GM18520 (cell line): ENCODE data around the gene FGF22.
"Not testable (repeated sequence)": the region's sequence is repeated elsewhere in the genome, so short reads cannot be mapped to it uniquely, and the experiment has no call there.

Source experiments
- ATAC-seq: cut with Tn5 transposase; IDR thresholded peaks from one replicate; pipeline ENCODE4 v1.9.1; 2021; ENCODE audit not compliant: unreplicated experiment

FGF22 gene

DNA sequence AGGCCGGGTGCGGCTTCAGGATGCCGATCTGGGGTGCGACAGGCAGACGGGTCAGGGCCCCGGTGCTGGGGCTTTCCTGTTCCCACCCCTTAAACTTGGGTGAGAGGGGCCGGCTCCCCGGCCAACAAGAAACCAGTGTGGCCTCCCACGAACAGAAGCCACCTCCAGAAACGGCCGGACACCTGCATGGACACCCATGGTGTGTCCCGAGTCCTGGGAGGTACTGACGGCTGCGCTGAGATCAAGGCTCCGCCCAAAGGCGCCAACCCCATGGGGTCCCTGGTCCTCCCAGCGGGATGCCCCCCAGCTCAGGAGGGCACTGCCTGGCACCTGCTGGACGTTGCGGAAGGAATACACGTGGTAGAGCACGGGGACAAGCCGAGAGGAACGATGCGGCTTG, 17.9 kb upstream of the FGF22 start:
- ATAC-seq = no peak

DNA sequence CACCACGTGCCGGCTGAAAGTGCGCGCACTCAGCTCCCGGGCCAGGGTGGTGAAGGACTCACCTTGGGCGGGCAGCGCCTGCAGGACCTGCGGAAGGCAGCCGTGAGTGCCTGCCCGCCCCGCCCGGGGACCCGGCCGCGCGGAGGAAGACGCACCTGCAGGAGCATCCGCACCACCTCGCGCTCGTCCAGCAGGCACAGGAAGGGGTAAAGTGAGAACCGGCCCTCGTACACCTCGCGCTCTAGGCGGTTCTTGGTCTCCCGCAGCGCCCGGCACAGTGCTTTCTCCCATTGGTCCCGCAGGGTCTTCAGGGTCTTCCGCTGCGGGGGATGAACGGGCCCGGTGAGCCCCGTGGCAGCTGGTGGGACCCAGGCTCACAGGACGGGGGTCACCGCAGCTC, 17.0 kb upstream of the FGF22 start:
- no peak for ATAC-seq

DNA sequence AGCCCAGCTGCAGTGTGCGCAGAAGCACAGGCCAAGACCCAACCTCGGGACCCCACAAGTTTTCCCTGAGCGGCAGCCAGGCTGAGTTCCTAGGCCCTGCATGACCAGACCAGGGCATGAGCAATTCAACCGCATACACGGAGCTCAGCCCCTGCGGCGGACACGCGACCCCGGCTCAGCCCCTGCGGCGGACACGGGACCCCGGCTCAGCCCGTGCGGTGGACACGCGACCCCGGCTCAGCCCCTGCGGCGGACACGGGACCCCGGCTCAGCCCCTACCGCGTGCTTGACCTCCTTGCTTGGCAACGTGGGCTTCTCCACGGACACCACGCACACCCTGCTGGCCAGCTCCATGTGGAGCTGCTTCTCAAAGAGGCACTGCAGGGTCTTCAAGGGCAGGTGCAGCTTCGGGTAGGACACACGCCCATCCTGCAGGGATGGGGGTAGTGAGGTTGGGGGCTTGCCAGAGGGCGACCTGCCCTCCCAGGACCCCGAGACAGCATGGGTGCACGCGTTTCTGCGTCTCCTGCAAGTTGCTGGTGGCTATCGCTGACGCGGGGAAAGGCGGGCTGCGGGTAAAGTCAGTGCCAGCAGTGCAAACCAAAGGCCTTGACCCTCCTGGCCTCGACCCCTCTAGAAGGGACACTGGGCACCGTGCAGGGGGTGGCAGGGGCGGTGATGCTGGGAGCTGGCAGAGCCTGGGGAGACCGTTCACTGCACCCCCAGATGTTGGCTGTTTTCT, 16.3 kb upstream of the FGF22 start:
- no peak for ATAC-seq

DNA sequence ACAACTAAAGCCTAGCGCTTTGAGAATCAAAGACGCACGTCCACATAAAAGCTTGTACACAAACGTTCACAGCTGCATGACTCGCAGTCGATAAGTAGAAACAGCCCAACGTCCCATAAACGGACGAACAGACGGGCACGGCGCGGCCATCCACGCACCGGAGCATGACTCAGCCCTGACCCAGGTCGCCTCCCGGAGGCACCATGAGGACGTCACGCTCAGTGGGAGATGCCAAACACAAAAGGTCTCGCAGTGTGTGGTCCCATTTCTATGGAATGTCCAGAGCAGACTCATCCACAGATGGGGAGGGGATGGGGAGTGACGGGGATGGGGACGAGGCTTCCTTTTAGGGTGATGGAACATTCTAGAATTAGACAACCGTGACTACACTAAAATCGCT, 15.7 kb upstream of the FGF22 start:
- ATAC-seq = no peak

DNA sequence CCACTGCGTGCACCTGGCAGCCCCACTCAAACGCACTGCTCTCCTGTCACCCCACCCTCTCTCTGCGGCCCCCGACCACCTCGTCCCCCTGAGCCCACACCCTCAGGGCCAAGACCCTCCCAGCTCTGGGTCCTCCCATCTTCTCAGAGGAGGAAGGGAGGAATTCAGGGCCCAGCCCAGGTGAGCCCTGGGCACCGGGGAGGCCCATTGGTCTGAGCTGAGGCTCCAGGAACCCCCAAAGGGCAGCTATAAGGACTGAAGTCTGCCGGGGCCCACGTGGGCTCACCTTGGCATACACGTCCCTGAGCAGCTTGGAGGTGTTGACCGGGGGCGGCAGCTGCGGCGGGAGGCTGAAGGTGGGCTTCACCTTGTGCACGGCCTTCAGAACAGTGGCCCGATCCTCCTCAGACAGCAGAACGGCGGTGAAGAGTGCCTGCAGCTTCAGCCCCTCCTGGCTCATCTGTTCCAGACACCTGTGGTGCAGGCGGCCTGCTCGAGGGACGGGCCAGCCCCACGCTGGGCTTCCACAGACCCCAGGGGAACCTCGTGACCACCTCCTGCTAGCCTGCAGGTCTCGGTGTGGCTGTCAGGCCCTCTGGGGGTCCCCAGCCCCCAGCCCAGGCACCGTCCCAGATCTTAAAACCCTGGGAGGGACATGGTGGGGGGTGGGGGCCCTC, 15.1 kb upstream of the FGF22 start:
- ATAC-seq = no peak

DNA sequence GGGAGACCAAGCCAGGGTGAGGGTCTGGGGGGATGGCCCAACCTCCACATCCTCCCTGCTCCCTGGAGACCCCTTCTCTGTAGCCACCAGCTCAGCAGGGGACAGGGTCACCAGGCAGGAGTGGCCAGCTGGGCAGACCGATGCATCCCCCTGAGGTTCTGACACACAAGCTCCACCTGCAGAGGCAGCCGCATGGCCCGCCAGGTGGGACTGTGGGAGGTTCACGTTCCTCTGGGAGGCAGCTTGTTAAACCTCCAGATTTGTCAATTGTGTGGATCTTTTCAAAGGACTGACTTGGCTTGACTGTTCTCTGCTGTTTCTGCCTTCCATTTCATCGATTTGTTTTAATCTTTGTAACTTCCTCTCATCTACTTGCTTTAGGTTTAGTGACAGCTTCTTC, 14.4 kb upstream of the FGF22 start:
- ATAC-seq = no peak

DNA sequence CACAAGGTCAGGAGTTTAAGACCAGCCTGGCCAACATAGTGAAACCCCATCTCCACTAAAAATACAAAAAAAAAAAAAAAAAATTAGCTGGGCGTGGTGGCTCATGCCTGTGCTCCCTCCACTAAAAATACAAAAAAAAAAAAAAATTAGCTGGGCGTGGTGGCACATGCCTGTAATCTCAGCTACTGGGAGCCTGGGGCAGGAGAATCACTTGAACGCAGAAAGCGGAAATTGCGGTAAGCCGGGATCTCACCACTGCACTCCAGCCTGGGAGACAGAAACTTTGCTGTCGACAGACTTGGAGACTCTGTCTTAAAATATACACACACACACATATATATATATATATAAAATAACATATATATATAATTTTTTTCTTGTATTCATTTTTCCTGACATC, 13.1 kb upstream of the FGF22 start:
- ATAC-seq = not testable (repeated sequence)

DNA sequence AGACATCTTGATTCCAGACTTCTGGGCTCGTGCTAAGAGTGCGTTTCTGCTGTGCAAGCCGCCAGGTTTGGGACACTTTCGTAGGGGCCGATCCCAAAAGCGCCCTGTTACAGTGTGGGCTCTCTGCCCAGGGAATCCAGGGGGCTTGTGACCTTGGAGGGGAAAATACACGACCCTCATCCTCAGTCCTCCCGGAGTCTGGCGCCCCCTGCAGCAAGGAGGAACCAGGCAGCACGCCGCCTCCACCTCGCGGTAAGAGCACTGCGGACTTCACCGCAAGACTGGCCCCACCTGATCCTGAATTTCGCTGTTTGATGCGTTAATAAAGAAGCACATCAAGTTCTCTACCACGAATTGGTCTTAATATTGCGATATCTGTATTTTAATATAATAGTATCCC, 11.5 kb upstream of the FGF22 start:
- no peak for ATAC-seq

DNA sequence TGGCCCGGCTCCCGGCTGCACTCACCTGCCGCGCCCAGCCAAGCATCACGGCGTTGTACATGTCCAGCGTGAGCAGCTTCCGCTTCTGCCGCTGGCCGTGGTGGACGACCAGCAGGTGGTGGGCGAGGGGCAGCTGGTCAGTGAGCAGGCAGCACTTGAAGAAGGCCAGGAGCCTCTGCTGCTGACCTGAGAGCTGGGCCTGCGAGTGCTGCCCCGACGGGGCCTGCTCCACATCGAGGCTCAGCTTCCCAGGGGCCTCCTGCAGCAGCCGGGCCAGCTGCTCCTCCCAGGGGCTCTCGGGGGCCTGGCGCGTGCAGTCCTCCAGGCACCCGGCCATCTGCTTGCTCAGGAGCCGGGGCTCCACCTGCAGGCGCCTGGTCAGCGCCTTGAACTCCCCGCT, 10.2 kb upstream of the FGF22 start:
- ATAC-seq = not testable (repeated sequence)

DNA sequence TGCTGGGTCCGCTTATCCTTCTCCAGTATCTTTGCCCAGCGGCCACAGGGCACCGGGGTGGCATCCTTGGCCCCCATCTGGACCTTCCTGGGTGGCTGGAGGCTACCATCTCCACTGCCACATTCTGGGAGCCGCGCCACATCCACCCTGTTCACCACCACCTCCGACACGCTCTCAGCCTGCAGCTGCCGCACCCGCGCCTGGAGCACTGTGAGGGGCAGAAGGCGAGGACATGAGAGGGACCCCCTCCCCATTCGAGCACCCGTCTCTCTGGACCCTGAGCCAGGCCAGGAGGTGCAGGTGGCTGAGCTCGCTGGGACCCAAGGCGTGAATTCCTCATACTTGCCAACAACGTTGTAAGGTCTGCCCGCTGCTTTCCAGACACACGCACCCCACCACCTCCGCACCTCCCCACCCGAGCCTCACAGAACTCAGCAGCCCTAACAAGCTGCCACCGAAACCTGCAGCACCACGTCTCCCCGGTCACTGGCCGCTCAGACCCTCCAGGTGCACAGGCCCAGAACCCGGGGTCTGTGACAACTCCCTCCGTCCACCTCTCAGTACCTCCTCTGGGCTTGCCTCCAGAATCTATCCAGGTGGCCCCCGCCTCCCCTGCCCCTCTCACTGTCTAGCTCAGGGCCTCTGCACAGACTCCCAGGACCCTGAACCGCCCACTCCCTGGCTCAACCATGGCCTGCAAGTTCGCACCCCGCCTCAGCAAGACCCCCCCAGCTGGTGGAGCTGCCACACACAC, 9.5 kb upstream of the FGF22 start:
- no peak for ATAC-seq

DNA sequence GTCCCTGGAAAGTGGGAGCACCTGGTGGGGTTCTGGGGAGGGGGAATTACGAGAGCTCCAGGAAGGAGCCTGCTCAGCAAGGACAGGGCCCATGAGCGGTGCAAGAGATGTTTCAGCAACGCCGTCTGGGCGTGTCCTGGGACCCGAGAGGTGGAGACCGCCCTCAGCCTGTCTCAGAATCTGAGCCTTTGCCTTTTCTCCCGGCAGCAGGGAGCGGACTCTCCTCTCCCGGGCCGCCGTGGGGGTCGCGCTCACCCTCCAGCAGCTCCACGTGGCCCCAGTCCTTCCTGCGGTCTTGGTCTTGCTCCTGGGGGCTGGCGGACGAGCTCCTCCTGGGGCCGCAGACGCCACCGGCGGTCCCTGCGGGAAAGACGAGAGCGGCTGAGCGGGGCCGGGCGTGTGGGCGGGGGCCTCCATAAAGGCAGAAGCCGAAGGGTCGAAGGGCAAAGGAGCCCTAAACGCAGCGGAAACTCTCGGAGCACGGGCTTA, 7.1 kb upstream of the FGF22 start:
- peak; percentile 2 for ATAC-seq

DNA sequence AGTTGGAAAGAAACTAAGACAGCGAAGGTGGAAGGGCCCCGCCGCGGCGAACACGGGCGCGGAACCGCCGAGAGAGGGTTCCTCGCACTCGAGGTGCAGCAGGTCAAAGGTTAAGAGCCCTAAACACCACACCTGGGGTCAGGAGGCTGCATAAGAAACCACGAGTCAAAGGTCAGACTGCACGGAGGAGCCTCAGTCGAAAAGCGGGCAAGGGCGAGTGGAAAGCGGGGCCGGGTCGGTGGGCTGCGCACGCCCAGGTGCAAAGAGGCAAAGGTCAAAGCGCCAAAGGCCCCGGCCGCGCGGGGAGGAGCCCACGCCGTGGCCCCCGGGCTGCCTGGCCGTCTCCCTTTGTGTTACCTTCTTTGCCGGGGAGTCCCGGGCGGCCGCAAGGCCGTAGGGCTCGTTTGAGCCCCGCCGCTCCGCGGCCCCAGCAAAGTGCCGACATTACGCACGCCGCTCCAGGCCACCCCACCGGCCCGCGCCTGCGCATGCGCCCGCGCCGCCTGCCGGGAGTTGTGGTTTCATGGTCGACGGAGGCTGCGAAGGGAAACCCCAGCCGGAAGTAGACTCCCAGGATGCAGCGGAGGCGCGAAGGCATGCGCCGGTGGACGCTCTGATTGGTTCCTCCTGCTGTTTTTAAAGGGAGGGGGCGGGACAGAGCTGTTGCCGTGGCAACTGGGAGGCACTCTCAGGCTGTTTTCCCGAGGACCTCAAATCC, 6.5 kb upstream of the FGF22 start, which contains the start of gene POLRMT:
Gene POLRMT, minus strand, starts transcription at position 470 of the 718 bp plus-strand sequence. Its CDS starts 25 bp downstream, at position 445.
- peak; percentile 89 for ATAC-seq

DNA sequence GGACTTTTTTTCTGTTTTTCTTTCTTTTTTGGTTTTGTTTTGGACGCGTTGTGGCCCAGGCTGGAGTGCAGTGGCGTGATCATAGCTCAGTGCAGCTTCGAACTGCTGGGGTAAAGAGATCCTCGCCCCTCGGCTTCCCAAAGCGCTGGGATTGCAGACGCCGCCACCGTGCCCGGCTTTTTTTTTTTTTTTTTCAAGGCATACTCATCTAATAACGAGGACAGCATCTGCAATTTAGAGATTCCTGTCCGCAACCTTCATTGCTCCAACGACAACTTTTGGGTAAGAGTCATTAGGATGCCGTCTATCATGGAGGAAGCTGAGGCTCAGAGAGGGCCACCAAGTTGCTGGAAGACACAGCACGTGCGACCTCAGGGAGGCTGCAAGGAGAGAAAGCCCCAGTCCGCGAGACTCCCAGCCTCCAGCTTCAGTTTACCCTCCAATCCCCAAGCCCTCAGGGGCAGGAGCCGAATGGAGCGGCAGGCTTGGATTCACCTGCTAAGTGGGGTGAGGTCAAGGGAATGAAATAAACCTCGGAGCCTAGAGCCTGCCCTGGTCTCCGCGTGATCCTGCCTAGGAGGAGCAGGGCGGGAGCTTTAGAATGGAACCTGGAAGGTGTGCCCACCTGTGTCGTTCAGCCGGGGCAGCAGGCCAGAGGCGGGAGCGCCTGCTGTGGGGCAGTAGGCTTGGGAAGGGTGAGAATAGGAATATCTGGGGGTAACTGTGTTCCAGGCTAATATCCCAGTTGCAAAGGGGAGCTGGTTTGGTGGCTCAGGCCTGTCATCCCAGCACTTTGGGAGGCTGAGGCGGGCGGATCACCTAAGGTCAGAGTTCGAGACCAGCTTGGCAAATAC, 5.7 kb upstream of the FGF22 start:
- no peak for ATAC-seq

DNA sequence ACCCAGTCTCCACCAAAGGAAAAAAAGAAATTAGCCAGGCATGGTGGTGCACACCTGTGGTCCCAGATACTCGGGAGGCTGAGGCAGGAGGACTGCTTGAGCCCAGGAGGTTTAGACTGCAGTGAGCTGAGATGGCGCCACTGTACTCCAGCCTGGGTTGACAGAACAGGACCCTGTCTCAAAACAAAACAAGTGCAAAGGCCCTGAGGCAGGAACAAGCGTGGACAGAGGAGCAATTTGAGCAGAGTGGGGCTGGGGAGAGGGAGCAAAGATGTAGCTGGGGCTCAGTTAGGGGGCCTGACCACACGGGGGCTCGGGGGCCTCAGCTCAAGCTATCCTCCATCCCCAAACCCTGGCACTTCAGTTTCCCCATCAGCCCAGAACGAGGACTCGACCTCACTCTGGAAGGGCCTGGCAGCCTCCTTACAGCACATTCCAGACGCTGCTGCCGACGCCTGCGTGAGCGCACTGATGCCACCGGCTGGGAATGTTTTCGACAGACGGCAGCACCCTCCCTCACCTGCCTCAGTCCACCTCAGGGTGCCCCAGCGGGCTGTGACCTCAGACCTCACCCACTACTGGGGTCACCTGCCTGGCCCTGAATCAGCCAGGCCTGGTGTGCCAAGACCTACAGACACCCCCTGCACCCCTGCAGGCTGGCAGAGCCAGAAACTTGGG, 4.6 kb upstream of the FGF22 start:
- ATAC-seq = no peak

DNA sequence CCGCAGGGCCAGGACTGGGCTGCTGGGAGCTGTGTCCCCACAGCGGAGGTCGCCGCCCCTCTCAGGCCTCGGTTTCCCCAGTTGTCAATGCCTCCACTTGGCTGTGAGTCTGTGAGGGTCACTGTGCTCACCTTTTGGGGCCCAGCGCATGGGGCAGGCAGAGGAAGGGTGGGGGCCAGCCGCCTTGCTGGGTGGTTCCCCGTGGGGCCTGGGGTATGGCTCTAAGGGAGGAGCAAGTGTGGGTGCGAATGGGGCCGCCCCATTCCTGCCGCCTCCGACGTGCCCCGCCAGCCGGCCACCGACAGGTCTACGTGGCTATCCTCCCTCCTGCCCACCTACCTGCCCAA, 800 bp upstream of the FGF22 start:
- ATAC-seq = no peak

DNA sequence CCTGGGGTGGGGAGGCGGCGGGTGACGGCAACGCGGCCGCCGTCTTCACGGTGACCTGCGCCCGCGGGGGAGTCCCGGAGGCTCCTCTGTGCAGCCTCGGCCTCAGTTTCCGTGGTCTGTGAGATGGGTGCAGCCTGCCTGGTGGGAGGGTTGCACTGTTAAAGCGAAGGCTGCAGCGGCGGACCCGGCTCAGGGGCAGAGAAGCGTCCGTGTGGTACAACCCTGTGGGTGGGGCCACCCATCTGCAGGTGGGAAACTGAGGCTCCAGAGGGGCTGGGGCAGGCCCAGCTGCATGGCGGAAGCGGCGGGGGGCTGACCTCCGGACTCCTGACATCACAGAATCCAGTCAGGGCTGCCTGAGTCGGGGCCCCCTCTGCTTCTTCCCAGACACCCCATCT, 481 bp downstream of the FGF22 start:
- no peak for ATAC-seq

DNA sequence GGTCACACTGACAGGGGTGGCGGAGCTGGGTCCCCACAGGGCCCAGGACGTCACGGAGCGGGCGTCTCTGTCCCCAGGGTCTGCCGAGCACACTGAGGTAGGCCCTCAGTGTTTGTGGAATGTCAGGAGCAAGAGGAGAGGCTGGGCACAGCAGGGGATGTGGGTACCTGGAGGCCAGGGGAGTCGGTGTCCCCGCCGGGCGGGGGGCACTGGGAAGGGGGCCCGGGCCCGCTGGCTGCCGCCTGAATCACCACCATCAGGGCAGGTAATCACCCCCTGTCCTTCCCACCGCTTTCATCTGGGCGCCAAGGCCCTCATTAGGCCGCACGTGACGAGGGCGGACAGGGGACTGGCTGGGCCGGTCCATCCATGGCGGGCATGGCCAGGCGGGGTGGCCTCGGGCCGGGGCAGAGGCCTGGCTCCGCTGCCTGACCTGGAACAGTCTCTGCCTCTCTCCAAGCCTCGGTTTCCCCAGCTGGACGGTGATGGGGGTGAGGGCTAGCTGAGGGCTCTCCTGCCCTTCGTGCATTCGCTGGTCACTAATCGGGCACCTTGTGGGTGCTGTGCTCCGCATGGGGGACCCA, 1.0 kb downstream of the FGF22 start:
- no peak for ATAC-seq

DNA sequence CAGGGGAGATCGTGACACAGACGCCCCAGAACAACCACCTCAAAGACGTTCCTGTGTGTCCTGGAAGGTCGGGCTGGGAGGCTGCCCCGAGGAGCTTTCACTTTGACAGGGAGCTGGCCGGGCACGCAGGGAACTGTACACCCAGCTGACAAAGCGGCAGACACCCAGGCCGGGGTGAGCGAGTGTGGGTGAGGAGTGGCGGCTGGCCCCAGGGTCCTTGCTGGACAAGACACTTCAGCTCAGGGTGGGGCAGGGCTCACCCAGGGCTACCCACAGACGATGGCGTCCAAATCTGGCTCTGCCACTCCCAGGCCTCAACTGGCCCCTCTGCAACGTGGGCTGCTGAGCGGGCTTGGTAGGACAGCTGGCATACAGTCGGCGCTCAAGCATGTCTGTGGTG, 2.0 kb downstream of the FGF22 start:
- ATAC-seq = no peak
